Measurements from ENCODE around the gene ZNF576.

DNA sequence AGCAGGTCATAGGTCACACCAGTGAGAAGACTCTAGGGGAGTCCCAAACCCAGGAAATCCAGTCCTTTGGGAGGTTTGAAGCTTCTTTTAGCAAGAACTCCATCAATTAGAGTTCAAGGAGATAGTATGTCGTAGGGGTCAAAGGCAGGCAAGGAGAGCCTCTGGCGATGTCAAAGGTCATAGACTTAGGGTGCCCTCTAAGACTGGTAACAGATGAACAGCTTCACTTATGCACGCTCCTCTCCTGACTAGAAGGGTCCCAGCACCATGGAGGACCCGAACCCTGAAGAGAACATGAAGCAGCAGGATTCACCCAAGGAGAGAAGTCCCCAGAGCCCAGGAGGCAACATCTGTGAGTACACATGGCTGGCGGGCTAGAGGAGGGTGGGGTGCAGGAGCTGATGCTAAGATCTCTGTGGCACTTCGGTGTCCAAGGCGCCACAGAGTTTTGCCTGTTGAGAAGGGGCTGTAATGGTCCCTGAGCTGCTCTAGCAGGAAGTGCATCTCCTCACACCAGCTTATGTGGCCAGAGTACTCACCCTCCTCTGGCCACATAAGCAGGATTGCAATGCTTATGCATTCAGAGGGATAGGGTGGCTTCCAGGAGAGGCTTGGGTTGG lies 557 bp downstream of the ZNF576 start:
- TF ChIP-seq POLR2A (IDR thresholded peaks at IDR 0.05), result no peak
- TF ChIP-seq, protein P1, sequence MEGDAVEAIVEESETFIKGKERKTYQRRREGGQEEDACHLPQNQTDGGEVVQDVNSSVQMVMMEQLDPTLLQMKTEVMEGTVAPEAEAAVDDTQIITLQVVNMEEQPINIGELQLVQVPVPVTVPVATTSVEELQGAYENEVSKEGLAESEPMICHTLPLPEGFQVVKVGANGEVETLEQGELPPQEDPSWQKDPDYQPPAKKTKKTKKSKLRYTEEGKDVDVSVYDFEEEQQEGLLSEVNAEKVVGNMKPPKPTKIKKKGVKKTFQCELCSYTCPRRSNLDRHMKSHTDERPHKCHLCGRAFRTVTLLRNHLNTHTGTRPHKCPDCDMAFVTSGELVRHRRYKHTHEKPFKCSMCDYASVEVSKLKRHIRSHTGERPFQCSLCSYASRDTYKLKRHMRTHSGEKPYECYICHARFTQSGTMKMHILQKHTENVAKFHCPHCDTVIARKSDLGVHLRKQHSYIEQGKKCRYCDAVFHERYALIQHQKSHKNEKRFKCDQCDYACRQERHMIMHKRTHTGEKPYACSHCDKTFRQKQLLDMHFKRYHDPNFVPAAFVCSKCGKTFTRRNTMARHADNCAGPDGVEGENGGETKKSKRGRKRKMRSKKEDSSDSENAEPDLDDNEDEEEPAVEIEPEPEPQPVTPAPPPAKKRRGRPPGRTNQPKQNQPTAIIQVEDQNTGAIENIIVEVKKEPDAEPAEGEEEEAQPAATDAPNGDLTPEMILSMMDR (IDR thresholded peaks at IDR 0.05), result no peak

Data from suprapubic skin (tissue), 3 donors.